ENCODE results near the gene CYRIA. TPM values are rescaled to one million over a fixed set of nuclear protein-coding genes. Genes with fewer than 3 reads are reported as not detected.

The CYRIA gene
- total and polyA plus RNA-seq, 4 donors = 1.3 to 4.3 (median 2.4) TPM

DNA sequence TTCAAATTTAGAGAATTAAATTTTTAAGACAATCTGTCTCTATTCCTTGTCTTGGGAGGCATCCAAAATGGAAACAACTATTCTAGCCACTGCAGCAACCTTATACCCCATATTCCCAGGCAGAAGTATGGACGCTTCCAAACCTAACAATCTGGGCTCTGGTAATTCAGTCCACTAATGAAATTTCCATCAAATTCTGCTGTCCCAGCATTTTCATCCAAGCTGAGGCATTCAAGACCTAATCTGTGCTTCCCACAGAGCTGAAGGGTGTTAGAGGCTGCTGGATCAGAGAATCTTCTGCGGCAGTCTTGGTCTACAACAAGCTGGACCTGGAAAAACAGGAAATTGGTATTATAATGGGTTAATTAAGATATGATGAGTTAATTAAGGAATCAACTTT lies 42.5 kb upstream of the CYRIA start:
- Histone ChIP-seq H3K27me3 (ENCODE audit: control insufficient read depth in 4 of 4, insufficient read depth in 4 of 4, low read length in 3 of 4) (no peaks in the 10 kb centered on the region), H3K9me3 (ENCODE audit: control insufficient read depth in 4 of 4, low read length in 3 of 4) (no peaks in the 10 kb centered on the region), H3K4me3 (ENCODE audit: low read depth in 1 of 3, low read length in 3 of 3) (no peak overlapping the region), H3K36me3 (ENCODE audit: control insufficient read depth in 4 of 4, insufficient read depth in 3 of 4, low read depth in 1 of 4, low read length in 3 of 4) (no peaks in the 10 kb centered on the region), H3K9ac (ENCODE audit: low read depth in 1 of 2, low read length in 2 of 2) (no peak overlapping the region), H3K4me1 (ENCODE audit: control insufficient read depth in 4 of 4, insufficient read depth in 4 of 4, low read length in 3 of 4) (peaks cover 6 to 16% (median 14%) of the 10 kb centered on the region in 4 donors), H3K27ac (ENCODE audit: low read depth in 1 of 2, low read length in 2 of 2) (no peak overlapping the region)
- no peak for DNase-seq (ENCODE audit: low spot score)
- WGBS = 97% methylated on average over 2 of the region's 2 CpGs
- TF ChIP-seq, protein P1, sequence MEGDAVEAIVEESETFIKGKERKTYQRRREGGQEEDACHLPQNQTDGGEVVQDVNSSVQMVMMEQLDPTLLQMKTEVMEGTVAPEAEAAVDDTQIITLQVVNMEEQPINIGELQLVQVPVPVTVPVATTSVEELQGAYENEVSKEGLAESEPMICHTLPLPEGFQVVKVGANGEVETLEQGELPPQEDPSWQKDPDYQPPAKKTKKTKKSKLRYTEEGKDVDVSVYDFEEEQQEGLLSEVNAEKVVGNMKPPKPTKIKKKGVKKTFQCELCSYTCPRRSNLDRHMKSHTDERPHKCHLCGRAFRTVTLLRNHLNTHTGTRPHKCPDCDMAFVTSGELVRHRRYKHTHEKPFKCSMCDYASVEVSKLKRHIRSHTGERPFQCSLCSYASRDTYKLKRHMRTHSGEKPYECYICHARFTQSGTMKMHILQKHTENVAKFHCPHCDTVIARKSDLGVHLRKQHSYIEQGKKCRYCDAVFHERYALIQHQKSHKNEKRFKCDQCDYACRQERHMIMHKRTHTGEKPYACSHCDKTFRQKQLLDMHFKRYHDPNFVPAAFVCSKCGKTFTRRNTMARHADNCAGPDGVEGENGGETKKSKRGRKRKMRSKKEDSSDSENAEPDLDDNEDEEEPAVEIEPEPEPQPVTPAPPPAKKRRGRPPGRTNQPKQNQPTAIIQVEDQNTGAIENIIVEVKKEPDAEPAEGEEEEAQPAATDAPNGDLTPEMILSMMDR (IDR thresholded peaks at IDR 0.05; ENCODE audit: low read depth, low read length, missing input control) = no peak
- TF ChIP-seq, protein P2, sequence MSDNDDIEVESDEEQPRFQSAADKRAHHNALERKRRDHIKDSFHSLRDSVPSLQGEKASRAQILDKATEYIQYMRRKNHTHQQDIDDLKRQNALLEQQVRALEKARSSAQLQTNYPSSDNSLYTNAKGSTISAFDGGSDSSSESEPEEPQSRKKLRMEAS (IDR thresholded peaks at IDR 0.05) = no peak
- TF ChIP-seq, protein P3, sequence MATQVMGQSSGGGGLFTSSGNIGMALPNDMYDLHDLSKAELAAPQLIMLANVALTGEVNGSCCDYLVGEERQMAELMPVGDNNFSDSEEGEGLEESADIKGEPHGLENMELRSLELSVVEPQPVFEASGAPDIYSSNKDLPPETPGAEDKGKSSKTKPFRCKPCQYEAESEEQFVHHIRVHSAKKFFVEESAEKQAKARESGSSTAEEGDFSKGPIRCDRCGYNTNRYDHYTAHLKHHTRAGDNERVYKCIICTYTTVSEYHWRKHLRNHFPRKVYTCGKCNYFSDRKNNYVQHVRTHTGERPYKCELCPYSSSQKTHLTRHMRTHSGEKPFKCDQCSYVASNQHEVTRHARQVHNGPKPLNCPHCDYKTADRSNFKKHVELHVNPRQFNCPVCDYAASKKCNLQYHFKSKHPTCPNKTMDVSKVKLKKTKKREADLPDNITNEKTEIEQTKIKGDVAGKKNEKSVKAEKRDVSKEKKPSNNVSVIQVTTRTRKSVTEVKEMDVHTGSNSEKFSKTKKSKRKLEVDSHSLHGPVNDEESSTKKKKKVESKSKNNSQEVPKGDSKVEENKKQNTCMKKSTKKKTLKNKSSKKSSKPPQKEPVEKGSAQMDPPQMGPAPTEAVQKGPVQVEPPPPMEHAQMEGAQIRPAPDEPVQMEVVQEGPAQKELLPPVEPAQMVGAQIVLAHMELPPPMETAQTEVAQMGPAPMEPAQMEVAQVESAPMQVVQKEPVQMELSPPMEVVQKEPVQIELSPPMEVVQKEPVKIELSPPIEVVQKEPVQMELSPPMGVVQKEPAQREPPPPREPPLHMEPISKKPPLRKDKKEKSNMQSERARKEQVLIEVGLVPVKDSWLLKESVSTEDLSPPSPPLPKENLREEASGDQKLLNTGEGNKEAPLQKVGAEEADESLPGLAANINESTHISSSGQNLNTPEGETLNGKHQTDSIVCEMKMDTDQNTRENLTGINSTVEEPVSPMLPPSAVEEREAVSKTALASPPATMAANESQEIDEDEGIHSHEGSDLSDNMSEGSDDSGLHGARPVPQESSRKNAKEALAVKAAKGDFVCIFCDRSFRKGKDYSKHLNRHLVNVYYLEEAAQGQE (IDR thresholded peaks at IDR 0.05) = no peak
- TF ChIP-seq FOXA1 (IDR thresholded peaks at IDR 0.05) = no peak
- no peak for TF ChIP-seq GABPA (IDR thresholded peaks at IDR 0.05 in 1 of 2, conservative IDR thresholded peaks at IDR 0.05 in 1 of 2)
- no peak for TF ChIP-seq FOXA2 (IDR thresholded peaks at IDR 0.05)
- TF ChIP-seq, protein P4, sequence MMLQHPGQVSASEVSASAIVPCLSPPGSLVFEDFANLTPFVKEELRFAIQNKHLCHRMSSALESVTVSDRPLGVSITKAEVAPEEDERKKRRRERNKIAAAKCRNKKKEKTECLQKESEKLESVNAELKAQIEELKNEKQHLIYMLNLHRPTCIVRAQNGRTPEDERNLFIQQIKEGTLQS (IDR thresholded peaks at IDR 0.05) = no peak
- TF ChIP-seq JUND (IDR thresholded peaks at IDR 0.05) = no peak
- TF ChIP-seq YY1 (IDR thresholded peaks at IDR 0.05) = no peak

DNA sequence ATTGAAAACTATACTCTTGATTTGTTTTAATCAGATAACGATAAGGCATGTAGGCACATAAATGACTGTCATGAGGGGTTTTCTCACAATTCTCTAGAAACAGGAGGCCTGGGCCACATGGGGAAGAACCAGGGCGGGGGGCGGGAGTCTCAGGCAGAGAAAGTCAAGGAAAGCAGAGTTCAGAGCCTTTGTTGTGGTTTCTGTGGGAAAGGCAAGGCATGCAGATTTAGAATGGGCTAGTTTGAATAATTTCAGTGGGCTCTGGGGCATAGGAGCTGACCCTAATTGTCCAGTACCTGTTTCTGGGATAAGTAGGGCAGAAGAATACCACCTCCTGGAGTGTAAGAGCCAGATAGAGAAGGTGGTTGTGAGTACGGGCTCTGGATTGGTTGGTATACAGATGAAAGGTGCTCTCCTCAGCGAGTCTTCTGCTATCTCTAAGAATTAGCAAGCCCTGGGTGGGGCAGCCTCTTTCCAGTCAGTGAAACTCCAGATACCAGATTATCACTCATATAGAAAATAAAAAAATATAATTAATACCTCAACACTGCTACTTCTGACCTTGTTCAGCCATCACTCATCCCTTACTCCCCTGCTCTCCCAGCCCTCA lies 41.5 kb upstream of the CYRIA start:
- 92% methylated on average over 5 of the region's 5 CpGs for WGBS
- no peak for DNase-seq (ENCODE audit: low spot score)
- Histone ChIP-seq H3K4me1 (ENCODE audit: control insufficient read depth in 4 of 4, insufficient read depth in 4 of 4, low read length in 3 of 4) (peaks cover 5 to 16% (median 14%) of the 10 kb centered on the region in 4 donors), H3K9ac (ENCODE audit: low read depth in 1 of 2, low read length in 2 of 2) (no peak overlapping the region), H3K4me3 (ENCODE audit: low read depth in 1 of 3, low read length in 3 of 3) (no peak overlapping the region), H3K9me3 (ENCODE audit: control insufficient read depth in 4 of 4, low read length in 3 of 4) (no peaks in the 10 kb centered on the region), H3K27me3 (ENCODE audit: control insufficient read depth in 4 of 4, insufficient read depth in 4 of 4, low read length in 3 of 4) (no peaks in the 10 kb centered on the region), H3K36me3 (ENCODE audit: control insufficient read depth in 4 of 4, insufficient read depth in 3 of 4, low read depth in 1 of 4, low read length in 3 of 4) (no peaks in the 10 kb centered on the region), H3K27ac (ENCODE audit: low read depth in 1 of 2, low read length in 2 of 2) (no peak overlapping the region)
- TF ChIP-seq TAF1 (conservative IDR thresholded peaks at IDR 0.05) = no peak
- no peak for TF ChIP-seq SP1 (IDR thresholded peaks at IDR 0.05)
- TF ChIP-seq, protein P4 (IDR thresholded peaks at IDR 0.05) = no peak

Measured in liver (tissue), 9 donors.